ENCODE measurements around the gene HBS1L. TPM values are rescaled to one million over a fixed set of nuclear protein-coding genes. Genes with fewer than 3 reads are reported as not detected.

Gene HBS1L
- total RNA-seq, 2 experiments from 2014 or later, result 71.5 to 74.7 TPM

GRCh38 chr6:135025775-135026174 lies 28.8 kb downstream of the HBS1L start:
- ChIA-PET CTCF (interaction anchor here (0.6 kb wide), 1 partner anchor 311 kb away, joined by 4 read pairs; no protein-coding TSS in a partner anchor), POLR2A (no interaction called here)
- Mint-ChIP-seq H3K4me1 (peaks cover 49% of the 10 kb centered on the region), H3K27ac (no peak overlapping the region), H3K36me3 (ENCODE audit: low read depth) (peaks cover 32% of the 10 kb centered on the region), H3K27me3 (no peaks in the 10 kb centered on the region), H3K4me3 (no peak overlapping the region), H3K9me3 (no peaks in the 10 kb centered on the region)
- no peak for DNase-seq

GRCh38 chr6:135025175-135025574 lies 29.4 kb downstream of the HBS1L start:
- H3K4me3 Mint-ChIP-seq, result no peak overlapping the region
- H3K9me3 Mint-ChIP-seq, result no peaks in the 10 kb centered on the region
- CTCF ChIA-PET, result no interaction called here
- H3K27me3 Mint-ChIP-seq, result no peaks in the 10 kb centered on the region
- DNase-seq, result no peak
- POLR2A ChIA-PET, result no interaction called here
- no peak overlapping the region for H3K27ac Mint-ChIP-seq
- peaks cover 44% of the 10 kb centered on the region for H3K4me1 Mint-ChIP-seq
- peaks cover 28% of the 10 kb centered on the region for H3K36me3 Mint-ChIP-seq (ENCODE audit: low read depth)

GRCh38 chr6:135022050-135022697 lies 32.4 kb downstream of the HBS1L start:
- ChIA-PET CTCF (interaction anchor here (1.3 kb wide), 1 partner anchor 32 kb away, joined by 3 read pairs; the partner anchor contains the start of gene HBS1L), POLR2A (no interaction called here)
- no peaks in the 10 kb centered on the region for H3K27me3 Mint-ChIP-seq
- DNase-seq, result no peak
- no peaks in the 10 kb centered on the region for H3K9me3 Mint-ChIP-seq
- H3K4me1 Mint-ChIP-seq, result peaks cover 44% of the 10 kb centered on the region
- H3K4me3 Mint-ChIP-seq, result no peak overlapping the region
- H3K27ac Mint-ChIP-seq, result no peak overlapping the region
- peaks cover 21% of the 10 kb centered on the region for H3K36me3 Mint-ChIP-seq (ENCODE audit: low read depth)

- POLR2A ChIA-PET, result no interaction called here
- H3K27ac Mint-ChIP-seq, result peak overlapping the region; percentile 68
- H3K36me3 Mint-ChIP-seq (ENCODE audit: low read depth), result peaks cover 19% of the 10 kb centered on the region
- CTCF ChIA-PET, result interaction anchor here (0.6 to 1.3 kb wide), 2 partner anchors 33 to 1514 kb away, joined by 3 read pairs; partner anchors contain the start of gene HBS1L
- peaks cover 44% of the 10 kb centered on the region for H3K4me1 Mint-ChIP-seq
- H3K9me3 Mint-ChIP-seq, result no peaks in the 10 kb centered on the region
- peak overlapping the region; percentile 22 for H3K4me3 Mint-ChIP-seq
- no peak for DNase-seq
- H3K27me3 Mint-ChIP-seq, result no peaks in the 10 kb centered on the region
Measured at GRCh38 chr6:135021310-135022049, 33.1 kb downstream of the HBS1L start.

GRCh38 chr6:135018941-135019340 lies 35.7 kb downstream of the HBS1L start:
- H3K27ac Mint-ChIP-seq, result no peak overlapping the region

GRCh38 chr6:135018052-135018451 lies 36.6 kb downstream of the HBS1L start:
- peaks cover 15% of the 10 kb centered on the region for H3K36me3 Mint-ChIP-seq (ENCODE audit: low read depth)
- no peak for DNase-seq
- no peak overlapping the region for H3K27ac Mint-ChIP-seq
- no peak overlapping the region for H3K4me3 Mint-ChIP-seq
- CTCF ChIA-PET, result no interaction called here
- POLR2A ChIA-PET, result no interaction called here
- no peaks in the 10 kb centered on the region for H3K9me3 Mint-ChIP-seq
- peaks cover 57% of the 10 kb centered on the region for H3K4me1 Mint-ChIP-seq
- no peaks in the 10 kb centered on the region for H3K27me3 Mint-ChIP-seq

More at GRCh38 chr6:135018941-135019340, 35.7 kb downstream of the HBS1L start:
- peaks cover 11% of the 10 kb centered on the region for H3K36me3 Mint-ChIP-seq (ENCODE audit: low read depth)
- no peaks in the 10 kb centered on the region for H3K9me3 Mint-ChIP-seq
- ChIA-PET CTCF (no interaction called here), POLR2A (interaction anchor here (0.7 kb wide), 1 partner anchor 14 kb away, joined by 3 read pairs; no protein-coding TSS in a partner anchor)
- H3K27me3 Mint-ChIP-seq, result no peaks in the 10 kb centered on the region
- no peak overlapping the region for H3K4me3 Mint-ChIP-seq
- no peak for DNase-seq
- H3K4me1 Mint-ChIP-seq, result peaks cover 49% of the 10 kb centered on the region

GRCh38 chr6:135014353-135014832 lies 40.2 kb downstream of the HBS1L start:
- Mint-ChIP-seq H3K4me1 (peaks cover 52% of the 10 kb centered on the region), H3K27ac (peak overlapping the region; percentile 85), H3K27me3 (no peaks in the 10 kb centered on the region), H3K4me3 (peak overlapping the region; percentile 48), H3K9me3 (no peaks in the 10 kb centered on the region), H3K36me3 (ENCODE audit: low read depth) (peaks cover 30% of the 10 kb centered on the region)
- ChIA-PET CTCF (interaction anchor here (0.6 to 0.7 kb wide), 2 partner anchors 77 to 840 kb away, joined by 3 to 4 read pairs; no protein-coding TSS in a partner anchor), POLR2A (no interaction called here)
- peak; percentile 48 for DNase-seq

- CTCF ChIA-PET, result no interaction called here
- no peaks in the 10 kb centered on the region for H3K9me3 Mint-ChIP-seq
- POLR2A ChIA-PET, result no interaction called here
- no peaks in the 10 kb centered on the region for H3K27me3 Mint-ChIP-seq
- peak overlapping the region; percentile 85 for H3K27ac Mint-ChIP-seq
- H3K4me1 Mint-ChIP-seq, result peaks cover 56% of the 10 kb centered on the region
- peaks cover 32% of the 10 kb centered on the region for H3K36me3 Mint-ChIP-seq (ENCODE audit: low read depth)
- no peak for DNase-seq
- H3K4me3 Mint-ChIP-seq, result peak overlapping the region; percentile 9
Measured at GRCh38 chr6:135013211-135013610, 41.4 kb downstream of the HBS1L start.

GRCh38 chr6:135012764-135013163 lies 41.9 kb downstream of the HBS1L start:
- Mint-ChIP-seq H3K27ac (peak overlapping the region; percentile 85), H3K36me3 (ENCODE audit: low read depth) (peaks cover 33% of the 10 kb centered on the region), H3K9me3 (no peaks in the 10 kb centered on the region), H3K4me3 (no peak overlapping the region), H3K4me1 (peaks cover 56% of the 10 kb centered on the region), H3K27me3 (no peaks in the 10 kb centered on the region)
- DNase-seq, result no peak
- CTCF ChIA-PET, result no interaction called here
- POLR2A ChIA-PET, result no interaction called here

- DNase-seq, result no peak
- Mint-ChIP-seq H3K27ac (no peak overlapping the region), H3K4me3 (no peak overlapping the region), H3K4me1 (peaks cover 59% of the 10 kb centered on the region), H3K36me3 (ENCODE audit: low read depth) (peaks cover 35% of the 10 kb centered on the region), H3K9me3 (no peaks in the 10 kb centered on the region), H3K27me3 (no peaks in the 10 kb centered on the region)
- ChIA-PET POLR2A (no interaction called here), CTCF (no interaction called here)
Measured at GRCh38 chr6:135012349-135012748, 42.3 kb downstream of the HBS1L start.

GRCh38 chr6:135008941-135009290 lies 45.7 kb downstream of the HBS1L start:
- DNase-seq, result no peak
- CTCF ChIA-PET, result no interaction called here
- Mint-ChIP-seq H3K4me3 (no peak overlapping the region), H3K36me3 (ENCODE audit: low read depth) (peaks cover 31% of the 10 kb centered on the region), H3K9me3 (no peaks in the 10 kb centered on the region), H3K27me3 (no peaks in the 10 kb centered on the region), H3K27ac (no peak overlapping the region), H3K4me1 (peaks cover 38% of the 10 kb centered on the region)
- POLR2A ChIA-PET, result no interaction called here

- no peaks in the 10 kb centered on the region for H3K9me3 Mint-ChIP-seq
- no peak overlapping the region for H3K27ac Mint-ChIP-seq
- ChIA-PET POLR2A (no interaction called here), CTCF (interaction anchor here (1.2 to 1.4 kb wide), 3 partner anchors 9 to 37 kb away, joined by 3 to 4 read pairs (median 3); no protein-coding TSS in a partner anchor)
- H3K4me3 Mint-ChIP-seq, result no peak overlapping the region
- H3K27me3 Mint-ChIP-seq, result no peaks in the 10 kb centered on the region
- no peak for DNase-seq
- peaks cover 29% of the 10 kb centered on the region for H3K36me3 Mint-ChIP-seq (ENCODE audit: low read depth)
- H3K4me1 Mint-ChIP-seq, result peaks cover 34% of the 10 kb centered on the region
Measured at GRCh38 chr6:135008072-135008940, 46.3 kb downstream of the HBS1L start.
